Measurements from ENCODE around the gene MYO5B. TPM values are rescaled to one million over a fixed set of nuclear protein-coding genes. Genes with fewer than 3 reads are reported as not detected.

The MYO5B gene
- total RNA-seq, 4 donors from 2014 or later: 2.0 to 13.9 (median 5.3) TPM

- intact Hi-C loops (cut with DNase I): no loop called here
- Histone ChIP-seq H3K4me3 (peak overlapping the region; percentile 62 to 77 (median 64)), H3K9me3 (no peaks in the 10 kb centered on the region), H3K36me3 (no peaks in the 10 kb centered on the region), H3K27me3 (peaks cover 7 to 87% (median 33%) of the 10 kb centered on the region in 4 donors), H3K4me1 (peaks cover 15 to 30% (median 25%) of the 10 kb centered on the region in 4 donors), H3K27ac (replicated peaks in 1 of 4) (peak overlapping the region in 1 of 4 donors; percentile 34)
- no peak for TF ChIP-seq EP300 (IDR thresholded peaks at IDR 0.05)
- WGBS: 2% methylated on average over 29 of the region's 68 CpGs
- no peak for DNase-seq (ENCODE audit: extremely low spot score)
These were observed 934 bp downstream of the MYO5B start for GRCh38 chr18:50193796-50194630.

GRCh38 chr18:50192995-50193795, 1.8 kb downstream of the MYO5B start:
- DNase-seq (ENCODE audit: extremely low spot score): no peak
- WGBS: 11% methylated on average over 22 of the region's 31 CpGs
- no peaks in the 10 kb centered on the region for H3K9me3 ChIP-seq
- TF ChIP-seq POLR2A (IDR thresholded peaks at IDR 0.05; ENCODE audit: low read depth) (no peak), EP300 (IDR thresholded peaks at IDR 0.05) (no peak), POLR2AphosphoS5 (IDR thresholded peaks at IDR 0.05) (no peak)
- TF ChIP-seq, protein P1, sequence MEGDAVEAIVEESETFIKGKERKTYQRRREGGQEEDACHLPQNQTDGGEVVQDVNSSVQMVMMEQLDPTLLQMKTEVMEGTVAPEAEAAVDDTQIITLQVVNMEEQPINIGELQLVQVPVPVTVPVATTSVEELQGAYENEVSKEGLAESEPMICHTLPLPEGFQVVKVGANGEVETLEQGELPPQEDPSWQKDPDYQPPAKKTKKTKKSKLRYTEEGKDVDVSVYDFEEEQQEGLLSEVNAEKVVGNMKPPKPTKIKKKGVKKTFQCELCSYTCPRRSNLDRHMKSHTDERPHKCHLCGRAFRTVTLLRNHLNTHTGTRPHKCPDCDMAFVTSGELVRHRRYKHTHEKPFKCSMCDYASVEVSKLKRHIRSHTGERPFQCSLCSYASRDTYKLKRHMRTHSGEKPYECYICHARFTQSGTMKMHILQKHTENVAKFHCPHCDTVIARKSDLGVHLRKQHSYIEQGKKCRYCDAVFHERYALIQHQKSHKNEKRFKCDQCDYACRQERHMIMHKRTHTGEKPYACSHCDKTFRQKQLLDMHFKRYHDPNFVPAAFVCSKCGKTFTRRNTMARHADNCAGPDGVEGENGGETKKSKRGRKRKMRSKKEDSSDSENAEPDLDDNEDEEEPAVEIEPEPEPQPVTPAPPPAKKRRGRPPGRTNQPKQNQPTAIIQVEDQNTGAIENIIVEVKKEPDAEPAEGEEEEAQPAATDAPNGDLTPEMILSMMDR (IDR thresholded peaks at IDR 0.05): no peak
- peak overlapping the region in 1 of 4 donors; percentile 20 for H3K27ac ChIP-seq (replicated peaks in 1 of 4)
- peak overlapping the region in 3 of 4 donors; percentile 1 to 77 (median 65) for H3K4me3 ChIP-seq
- H3K4me1 ChIP-seq: peaks cover 15 to 30% (median 25%) of the 10 kb centered on the region in 4 donors
- peaks cover 7 to 83% (median 31%) of the 10 kb centered on the region in 4 donors for H3K27me3 ChIP-seq
- H3K36me3 ChIP-seq: no peaks in the 10 kb centered on the region
- intact Hi-C loops (cut with DNase I): no loop called here

GRCh38 chr18:50190926-50191325, 4.0 kb downstream of the MYO5B start:
- intact Hi-C loops (cut with DNase I): no loop called here
- 56% methylated on average over 1 of the region's 1 CpG for WGBS
- Histone ChIP-seq H3K27ac (replicated peaks in 1 of 4) (no peak overlapping the region), H3K36me3 (no peaks in the 10 kb centered on the region), H3K27me3 (peaks cover 7 to 60% (median 21%) of the 10 kb centered on the region in 4 donors), H3K4me3 (no peak overlapping the region), H3K4me1 (peaks cover 15 to 30% (median 25%) of the 10 kb centered on the region in 4 donors), H3K9me3 (no peaks in the 10 kb centered on the region)
- no peak for DNase-seq (ENCODE audit: extremely low spot score)
- TF ChIP-seq EP300 (IDR thresholded peaks at IDR 0.05): no peak
- TF ChIP-seq POLR2AphosphoS5 (IDR thresholded peaks at IDR 0.05): no peak
- TF ChIP-seq POLR2A (IDR thresholded peaks at IDR 0.05; ENCODE audit: low read depth): no peak
- TF ChIP-seq, protein P1 (IDR thresholded peaks at IDR 0.05): no peak

DNA sequence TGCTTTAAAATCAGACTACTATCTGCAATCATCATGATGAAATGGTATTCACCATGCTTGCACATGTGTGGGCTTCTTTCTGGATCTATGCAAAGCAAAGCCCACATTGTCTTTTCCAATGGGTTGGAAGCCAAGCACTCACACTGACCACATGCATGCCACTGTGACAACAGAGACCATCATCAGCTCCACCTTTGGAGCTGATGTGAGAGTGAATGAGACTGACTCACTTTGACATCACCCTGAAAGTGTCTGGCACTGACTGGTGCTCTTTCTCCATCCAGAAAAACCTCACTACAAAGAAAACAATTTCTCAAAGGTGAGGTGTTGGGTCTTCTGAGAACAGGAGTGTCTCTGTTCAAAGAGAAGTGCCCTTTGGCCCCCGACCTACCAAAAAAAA, 4.7 kb downstream of the MYO5B start:
- TF ChIP-seq EP300 (IDR thresholded peaks at IDR 0.05) (no peak), POLR2A (IDR thresholded peaks at IDR 0.05; ENCODE audit: low read depth) (no peak), POLR2AphosphoS5 (IDR thresholded peaks at IDR 0.05) (no peak)
- TF ChIP-seq, protein P1 (IDR thresholded peaks at IDR 0.05): no peak
- WGBS: 56% methylated on average over 1 of the region's 1 CpG
- Histone ChIP-seq H3K27me3 (peaks cover 7 to 53% (median 16%) of the 10 kb centered on the region in 4 donors), H3K9me3 (no peaks in the 10 kb centered on the region), H3K4me1 (peaks cover 12 to 23% (median 21%) of the 10 kb centered on the region in 4 donors), H3K4me3 (no peak overlapping the region), H3K27ac (replicated peaks in 1 of 4) (no peak overlapping the region), H3K36me3 (no peaks in the 10 kb centered on the region)
- no peak for DNase-seq (ENCODE audit: extremely low spot score)
- intact Hi-C loops (cut with DNase I): no loop called here

- TF ChIP-seq, protein P1 (IDR thresholded peaks at IDR 0.05): no peak
- no peak for TF ChIP-seq POLR2AphosphoS5 (IDR thresholded peaks at IDR 0.05)
- TF ChIP-seq EP300 (IDR thresholded peaks at IDR 0.05): no peak
- TF ChIP-seq POLR2A (IDR thresholded peaks at IDR 0.05; ENCODE audit: low read depth): no peak
- DNase-seq (ENCODE audit: extremely low spot score): no peak
- peaks cover 0 to 50% (median 8%) of the 10 kb centered on the region in 4 donors for H3K27me3 ChIP-seq
- intact Hi-C loops (cut with DNase I): no loop called here
- no peak overlapping the region for H3K4me3 ChIP-seq
- 72% methylated on average over 1 of the region's 1 CpG for WGBS
- H3K9me3 ChIP-seq: no peaks in the 10 kb centered on the region
- H3K4me1 ChIP-seq: peaks cover 7 to 12% (median 11%) of the 10 kb centered on the region in 4 donors
- no peaks in the 10 kb centered on the region for H3K36me3 ChIP-seq
- H3K27ac ChIP-seq (replicated peaks in 1 of 4): no peak overlapping the region
These were observed 5.8 kb downstream of the MYO5B start for GRCh38 chr18:50189160-50189559.

All from esophagus muscularis mucosa (tissue), 4 donors.